Measurements from ENCODE around the gene ZCCHC3.
"Not testable (repeated sequence)": the region's sequence is repeated elsewhere in the genome, so short reads cannot be mapped to it uniquely, and the experiment has no call there.

The ZCCHC3 gene

DNA sequence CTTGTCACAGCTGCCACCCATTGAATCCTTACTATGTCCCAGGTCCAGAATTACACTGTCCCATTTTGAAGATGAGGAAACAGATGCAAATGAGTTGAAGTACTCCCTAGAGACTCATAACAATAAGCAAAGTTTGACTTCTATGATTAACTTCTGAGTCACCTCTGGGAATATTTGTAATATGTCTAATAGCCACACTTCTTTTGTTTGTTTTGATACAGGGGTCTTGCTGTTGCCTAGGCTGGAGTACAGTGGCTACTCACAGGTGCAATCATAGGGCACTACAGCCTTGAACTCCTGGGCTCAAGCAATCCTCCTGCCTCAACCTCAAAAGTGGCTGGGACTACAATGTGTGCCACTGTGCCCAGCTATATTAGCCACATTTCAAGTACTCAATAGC is 16.6 kb downstream of the ZCCHC3 start:
- DNase-seq (ENCODE audit: low read depth), result no peak

DNA sequence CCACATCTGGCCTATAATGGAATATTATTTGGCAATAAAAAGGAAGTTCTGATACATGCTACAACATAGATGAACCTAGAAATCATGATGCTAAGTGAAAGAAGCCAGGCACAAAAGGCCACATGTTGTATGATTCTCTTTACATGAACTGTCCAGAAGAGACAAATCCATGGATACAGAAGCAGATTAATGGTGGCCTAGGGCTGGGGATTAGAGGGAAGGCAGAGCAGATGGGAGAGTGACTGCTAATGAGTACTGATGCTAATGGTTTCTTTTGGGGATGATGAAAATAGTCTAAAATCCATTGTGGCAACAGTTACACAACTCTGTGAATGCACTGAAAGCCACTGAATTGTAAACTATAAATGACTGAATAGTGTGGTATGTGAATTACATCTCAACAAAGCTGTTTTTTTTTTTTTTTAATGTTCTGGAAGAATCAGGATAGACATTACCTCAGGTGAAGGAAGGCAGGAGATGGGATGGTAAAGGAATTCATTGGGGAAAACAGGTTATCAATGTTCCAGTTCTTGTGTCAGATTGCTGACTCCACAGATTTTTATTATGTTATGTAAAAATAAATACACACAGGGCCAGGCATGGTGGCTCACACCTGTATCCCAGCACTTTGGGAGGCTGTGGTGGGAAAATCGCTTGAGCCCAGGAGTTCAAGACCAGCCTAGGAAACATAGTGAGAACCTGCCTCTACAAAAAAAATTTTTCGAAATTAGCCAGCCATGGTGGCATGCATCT is 19.1 kb downstream of the ZCCHC3 start:
- DNase-seq (ENCODE audit: low read depth), result no peak

DNA sequence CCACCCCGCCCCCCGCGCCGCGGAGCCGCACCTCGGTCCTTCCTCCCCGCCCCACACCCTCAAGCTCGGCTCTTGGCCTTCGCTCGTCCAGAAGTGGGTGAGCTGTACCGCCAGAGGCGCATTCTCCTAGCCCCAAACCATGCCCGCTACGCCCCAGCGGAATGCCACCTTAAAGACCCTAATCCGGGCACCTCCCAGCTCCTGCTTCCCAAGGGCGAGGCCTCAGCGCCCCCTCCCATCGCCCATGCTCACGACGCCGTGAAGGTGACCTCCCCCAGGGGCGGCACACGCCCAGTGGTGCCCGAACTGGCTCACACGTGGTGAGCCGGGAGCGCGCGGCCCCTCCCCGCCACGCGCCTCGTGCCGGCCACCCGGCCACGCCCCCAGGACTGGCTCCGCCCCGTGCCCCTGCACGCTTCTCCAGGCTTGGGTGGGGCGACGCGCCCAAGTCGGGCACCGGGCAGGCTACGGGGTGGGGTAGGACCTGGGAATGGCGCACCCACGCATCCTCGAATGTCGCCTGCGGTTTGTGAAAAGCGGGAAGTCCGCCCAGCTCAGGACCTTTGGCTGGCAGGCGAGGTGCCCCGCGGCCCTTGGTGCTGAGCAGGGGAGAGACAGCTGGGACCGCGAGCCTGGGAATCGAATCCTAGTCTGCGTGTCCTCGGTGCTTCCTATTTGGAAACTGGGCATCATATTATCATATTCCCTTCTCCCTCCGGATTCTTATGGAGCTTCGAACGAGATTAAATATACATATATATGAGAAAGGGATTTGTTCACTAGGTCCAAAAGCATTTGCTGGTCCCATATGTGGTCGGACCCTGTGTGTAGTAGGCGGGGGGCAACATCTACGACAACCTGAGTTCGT is 27.0 kb downstream of the ZCCHC3 start:
- peak; percentile 86 for DNase-seq (ENCODE audit: low read depth)

DNA sequence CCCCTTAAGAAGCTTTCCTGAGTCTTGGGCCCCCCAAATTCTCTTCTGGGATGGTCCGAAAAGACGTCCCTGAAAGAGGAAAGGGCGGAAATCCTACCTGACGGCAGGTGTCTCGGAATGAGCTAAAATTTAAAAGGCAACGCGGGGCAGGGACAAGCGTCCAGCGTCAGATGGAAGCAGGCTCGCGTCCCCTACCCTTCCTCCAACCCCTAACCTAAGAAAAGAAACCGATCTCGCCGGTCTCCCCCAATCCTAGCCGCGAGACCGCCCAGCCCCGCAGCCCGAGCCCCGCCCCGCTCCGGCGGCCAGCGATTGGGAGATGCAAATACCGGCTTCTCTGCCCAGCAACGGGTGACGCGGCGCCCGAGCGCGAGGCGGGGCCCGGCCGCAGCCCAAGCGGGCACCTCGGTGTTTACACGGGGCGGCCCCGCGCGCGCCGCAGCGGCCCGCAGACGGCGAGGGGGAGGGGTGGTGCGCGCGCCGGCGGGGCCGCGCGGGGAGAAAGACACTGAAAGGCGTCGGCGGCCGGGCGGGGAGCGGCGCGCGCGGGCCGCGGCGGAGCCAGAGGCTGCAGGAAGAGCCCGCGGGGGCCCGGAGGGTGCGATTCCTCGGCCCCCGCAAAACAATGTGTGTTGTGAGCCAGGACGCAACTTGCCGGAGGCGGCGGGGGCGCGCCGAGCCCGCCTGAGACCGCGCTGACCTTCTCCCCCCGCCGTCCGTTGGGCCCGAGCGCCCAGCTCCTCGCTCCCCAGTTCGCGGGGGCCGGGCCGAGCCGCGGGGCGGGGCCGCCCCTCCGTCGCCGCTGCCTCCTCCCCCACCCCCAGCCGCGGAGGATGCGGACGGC is 27.9 kb downstream of the ZCCHC3 start, which contains the start of gene SOX12:
TSS of gene SOX12 (plus strand) at position 508 of the 844 bp plus-strand sequence. CDS start 373 bp downstream, outside the sequence.
- DNase-seq (ENCODE audit: low read depth), result peak; percentile 96

DNA sequence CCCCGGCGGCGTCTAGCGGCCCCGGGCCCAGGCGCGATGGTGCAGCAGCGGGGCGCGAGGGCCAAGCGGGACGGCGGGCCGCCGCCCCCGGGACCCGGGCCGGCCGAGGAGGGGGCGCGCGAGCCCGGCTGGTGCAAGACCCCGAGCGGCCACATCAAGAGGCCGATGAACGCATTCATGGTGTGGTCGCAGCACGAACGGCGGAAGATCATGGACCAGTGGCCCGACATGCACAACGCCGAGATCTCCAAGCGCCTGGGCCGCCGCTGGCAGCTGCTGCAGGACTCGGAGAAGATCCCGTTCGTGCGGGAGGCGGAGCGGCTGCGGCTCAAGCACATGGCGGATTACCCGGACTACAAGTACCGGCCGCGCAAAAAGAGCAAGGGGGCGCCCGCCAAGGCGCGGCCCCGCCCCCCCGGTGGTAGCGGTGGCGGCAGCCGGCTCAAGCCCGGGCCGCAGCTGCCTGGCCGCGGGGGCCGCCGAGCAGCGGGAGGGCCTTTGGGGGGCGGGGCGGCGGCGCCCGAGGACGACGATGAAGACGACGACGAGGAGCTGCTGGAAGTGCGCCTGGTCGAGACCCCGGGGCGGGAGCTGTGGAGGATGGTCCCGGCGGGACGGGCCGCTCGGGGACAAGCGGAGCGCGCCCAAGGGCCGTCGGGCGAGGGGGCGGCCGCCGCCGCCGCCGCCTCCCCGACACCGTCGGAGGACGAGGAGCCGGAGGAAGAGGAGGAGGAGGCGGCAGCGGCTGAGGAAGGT is 28.7 kb downstream of the ZCCHC3 start:
- DNase-seq (ENCODE audit: low read depth), result peak; percentile 40

DNA sequence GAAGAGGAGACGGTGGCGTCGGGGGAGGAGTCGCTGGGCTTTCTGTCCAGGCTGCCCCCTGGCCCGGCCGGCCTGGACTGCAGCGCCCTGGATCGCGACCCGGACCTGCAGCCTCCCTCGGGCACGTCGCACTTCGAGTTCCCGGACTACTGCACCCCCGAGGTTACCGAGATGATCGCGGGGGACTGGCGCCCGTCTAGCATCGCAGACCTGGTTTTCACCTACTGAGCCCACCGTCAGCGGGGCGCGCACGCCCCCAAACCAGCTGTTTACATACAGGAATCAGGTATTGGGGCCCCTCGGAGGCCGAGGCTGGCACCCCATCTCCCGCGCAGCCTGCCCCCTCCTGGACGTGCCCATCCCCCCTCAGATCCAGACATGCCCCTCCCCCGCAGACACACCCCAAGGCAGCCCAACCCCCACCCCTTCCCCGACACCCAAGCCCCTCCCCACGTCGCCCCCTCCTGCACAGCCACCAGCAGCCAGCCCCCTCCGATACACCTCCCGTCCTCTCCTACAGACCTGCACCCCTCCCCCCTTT is 29.3 kb downstream of the ZCCHC3 start:
- DNase-seq (ENCODE audit: low read depth), result no peak

DNA sequence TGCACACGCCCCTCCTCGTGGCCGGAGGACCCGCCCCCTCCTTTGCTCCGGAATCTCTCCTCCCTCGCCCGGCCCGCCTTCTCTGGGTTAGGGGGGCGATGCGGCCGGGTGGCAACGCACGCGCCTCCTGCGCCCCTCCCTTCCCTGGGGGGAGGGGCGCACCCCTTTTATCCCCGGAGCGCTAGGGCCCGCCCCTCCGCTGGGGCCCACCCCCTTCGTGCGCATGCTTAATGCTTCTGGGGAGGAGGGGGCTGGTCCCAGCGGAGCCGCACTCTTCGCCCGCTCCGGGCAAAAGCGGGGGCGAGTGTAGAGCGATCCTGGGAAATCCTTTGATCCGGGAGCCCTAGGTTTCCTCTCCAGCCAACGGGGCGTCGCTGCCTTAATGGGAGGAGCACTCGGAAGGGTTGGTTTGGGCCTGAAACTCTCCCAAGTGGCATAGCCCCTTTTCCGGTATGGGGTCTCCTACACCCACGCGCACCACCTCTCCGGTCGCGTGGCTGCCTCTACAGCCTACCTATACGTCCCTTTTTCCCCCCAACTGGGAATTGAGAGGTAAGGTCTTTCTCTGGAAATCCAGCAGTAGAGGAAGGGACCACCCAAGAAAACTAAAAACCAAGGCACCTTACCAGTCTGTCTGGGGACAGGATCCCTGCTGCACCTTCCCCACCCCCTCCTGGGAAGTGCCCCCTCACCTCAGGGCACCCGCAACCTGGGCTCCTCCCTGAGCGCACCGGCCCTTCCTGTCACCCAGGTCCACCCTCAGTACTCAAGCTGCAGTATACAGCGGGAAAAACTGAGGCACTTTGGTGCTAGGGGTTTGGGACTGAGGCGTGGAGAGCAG is 30.0 kb downstream of the ZCCHC3 start:
- DNase-seq (ENCODE audit: low read depth), result peak; percentile 44

DNA sequence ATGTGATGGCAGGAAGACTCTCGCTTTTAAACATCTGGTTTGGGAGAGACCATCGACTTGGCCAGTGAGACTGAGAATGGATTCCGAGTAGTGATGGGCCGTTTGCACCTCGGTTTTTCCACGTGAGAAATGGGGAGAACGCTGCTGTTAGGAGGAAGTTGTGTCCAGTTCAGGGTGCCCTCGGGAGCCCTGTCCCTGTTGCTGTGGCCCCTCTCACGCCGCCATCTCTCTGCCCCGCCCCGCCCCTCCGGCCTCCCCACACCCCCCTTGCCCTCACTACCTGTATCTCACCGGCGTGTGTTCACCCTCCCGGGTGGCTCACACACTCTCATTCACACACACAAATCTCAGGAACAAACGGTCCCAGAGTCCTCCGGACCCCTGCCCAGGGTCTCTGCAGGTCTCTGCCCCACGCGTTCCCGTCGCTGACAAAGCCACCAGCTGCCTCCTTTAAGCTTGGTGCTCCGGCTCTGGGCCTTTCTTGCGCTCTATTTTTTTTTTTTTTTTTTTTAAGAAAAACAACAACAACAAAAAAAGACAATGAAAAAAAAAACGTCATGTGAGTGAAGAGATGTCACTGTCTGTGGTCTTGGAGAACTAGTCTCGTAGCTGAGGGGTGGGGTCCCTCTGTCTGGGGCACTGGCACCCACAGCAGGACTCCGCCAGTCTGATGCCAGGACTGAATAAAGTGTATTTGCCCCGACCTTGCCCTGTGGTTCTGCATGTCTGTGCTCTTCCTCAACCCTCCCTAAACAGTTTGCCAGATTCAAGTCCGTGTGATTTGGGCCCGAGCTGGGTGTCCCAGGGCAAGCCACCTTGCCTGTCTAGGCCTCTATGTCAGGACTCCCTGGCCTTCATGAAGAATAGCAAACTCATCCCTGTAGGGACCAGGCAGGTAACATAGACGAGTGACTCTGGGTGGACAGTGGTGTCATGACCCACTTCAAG is 30.9 kb downstream of the ZCCHC3 start:
- DNase-seq (ENCODE audit: low read depth), result no peak

DNA sequence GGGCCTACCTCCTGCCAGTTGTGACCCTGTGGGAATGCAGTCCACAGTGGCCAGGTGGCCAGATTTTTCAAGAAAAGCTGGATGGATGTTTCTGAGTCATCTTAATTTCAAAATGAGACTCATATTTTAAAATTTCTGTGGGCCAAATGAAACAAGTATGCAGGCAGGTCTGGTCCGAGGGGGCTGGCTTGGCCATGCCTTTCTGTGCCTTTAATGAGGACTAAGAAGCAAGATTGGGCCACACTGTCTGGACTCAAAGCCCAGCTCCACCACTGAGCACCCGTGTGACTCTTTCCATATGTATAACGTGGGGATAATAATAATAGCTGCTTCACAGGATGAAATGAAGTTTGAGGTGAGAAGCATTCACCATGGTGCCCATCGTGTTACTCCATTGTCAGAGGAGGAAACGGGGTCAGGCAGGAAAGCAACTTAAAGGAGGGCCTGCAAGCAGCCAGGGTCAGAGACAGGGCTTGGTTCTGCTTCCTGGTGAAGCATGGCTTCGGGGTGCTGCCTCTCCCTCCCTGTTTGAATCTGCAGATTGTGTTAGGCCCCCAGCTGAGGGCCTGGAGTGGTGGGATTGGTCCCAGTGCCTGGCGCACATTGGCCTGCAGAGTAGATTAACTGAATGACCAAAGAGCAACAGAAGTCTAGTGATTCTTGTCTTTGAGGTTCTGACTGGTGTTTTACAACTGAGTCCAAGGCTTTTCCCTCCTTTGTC is 31.8 kb downstream of the ZCCHC3 start:
- DNase-seq (ENCODE audit: low read depth), result no peak

DNA sequence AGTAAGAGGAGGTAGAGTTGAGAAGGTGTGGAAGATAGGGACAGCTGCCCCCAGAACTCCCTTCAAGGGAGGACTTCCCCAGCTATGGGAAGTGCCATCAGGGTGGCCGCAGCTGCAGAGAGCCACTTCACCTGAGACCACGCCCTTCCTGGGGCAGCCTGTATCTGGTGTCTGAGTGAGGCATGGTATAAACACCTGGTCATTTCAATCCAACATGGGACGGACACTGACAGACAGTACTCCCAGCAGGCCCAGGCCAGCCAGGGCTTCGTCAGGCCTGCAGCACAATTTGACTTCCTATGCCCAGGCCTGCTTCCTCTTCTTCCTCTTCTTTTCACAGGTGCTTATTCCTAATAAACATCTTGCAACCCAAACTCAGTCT is 32.5 kb downstream of the ZCCHC3 start:
- DNase-seq (ENCODE audit: low read depth), result no peak

DNA sequence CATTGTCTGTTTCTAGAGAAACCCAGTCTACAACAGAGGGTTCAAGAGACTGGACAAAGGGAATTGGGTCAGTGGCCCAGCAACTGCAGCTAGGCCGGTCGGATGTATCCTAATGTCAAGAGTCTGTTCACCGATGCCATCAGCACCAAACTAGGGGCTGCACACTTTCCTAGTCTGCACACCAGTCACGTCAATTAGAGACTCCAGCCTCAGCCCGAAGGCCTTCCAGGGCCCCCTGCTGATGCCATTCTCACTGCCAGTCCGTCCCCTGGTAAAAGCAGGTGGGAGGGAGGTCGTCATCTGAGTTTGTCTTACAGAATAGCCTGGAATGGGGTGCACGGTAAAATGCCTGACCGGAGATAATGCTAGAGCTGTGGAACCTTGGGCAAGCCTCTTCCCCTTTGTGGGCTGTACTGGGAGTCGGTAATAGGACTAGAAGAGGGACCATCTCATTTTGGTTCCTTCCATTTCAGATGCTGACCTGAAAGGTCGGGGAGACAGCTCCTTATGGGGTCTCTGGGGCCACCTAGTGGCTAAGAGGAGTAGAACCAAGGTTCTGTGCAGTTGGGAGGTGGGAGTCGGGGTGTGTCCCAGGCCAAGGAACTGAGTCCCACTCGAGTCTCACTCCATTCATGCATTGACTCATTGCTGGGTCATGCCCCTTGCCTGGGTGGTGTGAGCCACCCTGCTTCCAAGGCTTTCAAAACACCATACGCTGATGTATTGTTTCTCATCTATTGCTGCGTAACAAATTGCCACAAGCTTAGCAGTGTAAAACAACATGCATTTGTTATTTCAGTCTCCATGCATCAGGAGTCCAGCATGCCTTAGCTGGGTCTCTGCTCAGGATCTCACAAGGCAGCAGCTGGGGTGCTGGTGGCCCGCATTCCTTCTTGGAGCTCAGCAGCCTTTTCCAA is 33.1 kb downstream of the ZCCHC3 start:
- DNase-seq (ENCODE audit: low read depth), result peak; percentile 41

DNA sequence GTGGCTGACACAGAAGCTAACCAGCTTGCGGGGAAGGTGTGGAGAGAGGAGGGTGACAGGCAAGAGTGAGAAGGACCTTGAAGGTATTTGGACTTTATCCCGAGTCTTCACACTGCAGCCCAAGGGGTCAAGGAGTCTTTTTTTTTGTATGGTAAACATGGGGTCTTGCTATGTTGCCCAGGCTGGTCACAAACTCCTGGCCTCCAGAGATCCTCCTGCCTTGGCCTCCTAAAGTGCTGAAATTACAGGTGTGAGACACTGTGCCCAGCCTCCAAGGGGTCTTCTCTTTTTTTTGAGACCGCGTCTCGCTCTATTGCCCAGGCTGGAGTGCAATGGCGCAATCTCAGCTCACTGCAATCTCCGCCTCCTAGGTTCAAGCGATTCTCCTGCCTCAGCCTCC is 37.2 kb downstream of the ZCCHC3 start:
- DNase-seq (ENCODE audit: low read depth), result no peak

DNA sequence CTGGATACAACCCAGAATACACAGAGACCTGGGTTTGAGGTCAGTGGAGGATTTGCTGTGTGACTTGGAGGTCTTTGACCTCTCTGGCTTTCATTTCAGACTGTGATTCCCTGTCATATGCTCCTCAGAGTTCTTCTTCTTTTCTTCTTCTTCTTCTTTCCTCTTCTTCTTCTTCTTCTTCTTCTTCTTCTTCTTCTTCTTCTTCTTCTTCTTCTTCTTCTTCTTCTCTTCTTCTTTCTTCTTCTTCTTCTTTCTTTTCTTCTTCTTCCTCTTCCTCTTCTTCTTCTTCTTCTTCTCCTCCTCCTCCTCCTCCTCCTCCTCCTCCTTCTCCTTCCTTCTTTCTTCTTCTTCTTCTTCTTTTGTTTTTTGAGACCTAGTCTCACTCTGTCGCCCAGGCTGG is 38.7 kb downstream of the ZCCHC3 start:
- DNase-seq (ENCODE audit: low read depth), result not testable (repeated sequence)

DNA sequence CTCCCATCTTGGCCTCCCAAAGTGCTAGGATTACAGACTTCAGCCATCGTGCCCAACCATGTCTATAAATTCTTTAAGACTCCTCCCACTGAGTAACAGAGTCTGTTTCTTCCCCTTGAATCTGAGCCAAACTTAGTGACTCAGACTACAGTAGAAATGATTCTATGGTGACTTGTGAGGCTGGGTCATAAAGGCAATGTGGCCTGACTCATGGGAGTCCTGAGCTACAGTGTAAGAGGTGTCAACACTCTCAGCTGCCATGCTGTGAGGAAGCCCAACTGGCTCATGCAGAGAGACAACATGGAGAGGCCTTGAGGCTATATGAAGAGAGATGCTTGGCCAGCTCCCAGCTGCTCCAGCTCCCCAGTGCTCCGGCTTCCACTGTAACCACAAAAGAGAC is 44.3 kb downstream of the ZCCHC3 start:
- no peak for DNase-seq (ENCODE audit: low read depth)

DNA sequence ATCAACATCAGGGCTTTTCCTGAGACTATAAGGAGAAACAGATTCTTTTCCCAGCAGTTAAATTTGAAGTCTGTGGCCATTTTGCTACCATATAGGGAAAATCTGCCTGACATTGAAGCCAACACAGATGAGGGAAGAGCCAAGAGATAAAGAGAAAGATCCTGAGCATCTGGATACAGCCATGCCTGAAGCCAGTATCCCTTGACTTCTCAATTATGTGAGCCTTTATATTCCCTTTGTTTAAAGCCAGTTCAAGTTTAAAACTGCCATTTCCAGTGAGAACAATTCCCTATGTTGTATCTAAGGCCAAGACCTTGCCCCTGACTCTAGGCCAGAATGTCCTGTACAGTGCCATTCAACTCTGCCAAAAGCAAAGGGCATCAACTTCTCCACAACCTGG is 45.7 kb downstream of the ZCCHC3 start:
- DNase-seq (ENCODE audit: low read depth), result no peak

DNA sequence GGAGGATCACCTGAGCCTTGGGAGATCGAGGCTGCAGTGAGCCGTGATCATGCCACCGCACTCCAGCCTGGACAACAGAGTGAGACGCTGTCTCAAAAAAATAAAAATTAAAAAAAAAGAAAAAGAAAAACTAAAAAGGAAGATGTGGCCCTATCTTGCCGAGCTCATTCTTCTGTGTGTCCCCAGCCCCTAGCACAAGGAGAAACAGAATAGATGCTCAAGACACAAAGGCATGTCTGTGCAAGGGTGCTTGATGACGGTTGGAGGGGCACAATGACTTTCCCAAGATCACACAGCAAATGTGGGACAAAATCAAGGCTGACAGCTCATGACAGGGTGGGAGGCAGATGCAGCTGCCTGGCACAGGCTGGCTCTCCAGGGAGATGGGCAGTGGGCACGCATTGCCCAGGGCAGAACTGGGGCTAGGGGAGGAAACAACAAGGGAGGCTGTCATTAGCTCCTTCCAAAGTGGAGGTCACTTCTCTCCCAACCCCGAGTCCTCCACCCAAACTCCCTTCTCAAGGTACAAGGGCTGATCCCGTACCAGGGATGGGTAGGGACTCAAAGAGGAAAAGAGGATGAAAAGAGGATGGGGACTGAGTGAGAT is 48.8 kb downstream of the ZCCHC3 start:
- no peak for DNase-seq (ENCODE audit: low read depth)

Data from activated T-helper 9 cell treated with anti-CD3 and anti-CD28 coated beads, Interleukin-2, amount 50 U/mL, for 16 hours (primary cell).